DLD1 (cell line): ENCODE results near the gene NONO.
"Not testable (repeated sequence)": the region's sequence is repeated elsewhere in the genome, so short reads cannot be mapped to it uniquely, and the experiment has no call there.

ENCODE experiments used
- in situ Hi-C: cut with HindIII; loops from 2 replicates; pipeline ENCODE4 v1.10.0; 2017; ENCODE audit warnings: low sequenced_read_pairs

Gene NONO

DNA sequence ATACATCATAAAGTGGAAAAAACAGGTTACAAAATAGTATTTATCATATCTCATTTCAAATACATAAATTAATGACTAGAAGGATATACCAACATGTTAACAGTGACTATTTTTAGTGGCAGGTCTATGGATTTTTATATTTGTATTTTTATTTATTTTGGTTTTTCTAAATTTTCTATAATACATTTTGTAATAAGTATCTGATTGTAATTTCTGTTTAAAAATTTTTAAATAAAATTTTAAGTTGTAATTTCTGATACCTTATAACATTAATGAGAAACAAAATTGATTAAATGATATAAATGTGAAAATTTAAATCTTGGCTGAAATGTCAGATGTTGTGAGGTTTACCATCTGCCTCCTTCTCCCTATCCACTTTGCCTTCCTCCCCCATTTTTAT, 2.5 kb downstream of the NONO start:
- in situ Hi-C loops, result no loop called here

GRCh38 chrX:71291381-71291780, 7.9 kb downstream of the NONO start:
- in situ Hi-C loops, result no loop called here

GRCh38 chrX:71292669-71293365, 9.4 kb downstream of the NONO start:
- in situ Hi-C loops, result no loop called here

- in situ Hi-C loops, result no loop called here
Measured at GRCh38 chrX:71296806-71297205, 13.4 kb downstream of the NONO start.

DNA sequence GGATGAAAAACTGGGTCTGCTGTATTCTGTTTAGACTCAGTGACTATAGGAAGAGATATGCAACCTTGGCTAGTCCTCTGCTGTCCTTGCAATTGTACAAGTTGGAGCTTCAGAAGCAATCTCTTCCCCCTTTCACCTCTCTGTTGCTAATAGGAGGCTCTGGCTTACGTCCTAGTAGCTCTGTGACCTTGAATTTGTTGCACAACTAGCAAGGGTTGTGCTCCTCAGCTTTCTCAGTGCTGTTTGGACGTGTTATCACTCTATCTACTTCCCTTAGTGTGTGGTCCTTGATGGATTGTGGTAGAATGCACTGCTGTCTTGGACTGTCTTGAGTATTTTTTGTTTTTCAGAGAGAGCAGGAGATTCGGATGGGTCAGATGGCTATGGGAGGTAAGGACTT, 14.7 kb downstream of the NONO start:
- in situ Hi-C loops, result no loop called here

DNA sequence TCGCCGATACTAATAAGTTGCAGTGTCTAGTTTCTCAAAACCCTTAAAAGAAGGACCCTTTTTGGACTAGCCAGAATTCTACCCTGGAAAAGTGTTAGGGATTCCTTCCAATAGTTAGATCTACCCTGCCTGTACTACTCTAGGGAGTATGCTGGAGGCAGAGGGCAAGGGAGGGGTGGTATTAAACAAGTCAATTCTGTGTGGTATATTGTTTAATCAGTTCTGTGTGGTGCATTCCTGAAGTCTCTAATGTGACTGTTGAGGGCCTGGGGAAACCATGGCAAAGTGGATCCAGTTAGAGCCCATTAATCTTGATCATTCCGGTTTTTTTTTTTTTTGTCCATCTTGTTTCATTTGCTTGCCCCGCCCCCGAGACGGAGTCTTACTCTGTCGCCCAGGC, 16.6 kb downstream of the NONO start:
- in situ Hi-C loops, result not testable (repeated sequence)

GRCh38 chrX:71300495-71300894, 17.1 kb downstream of the NONO start:
- in situ Hi-C loops, result not testable (repeated sequence)

- in situ Hi-C loops, result no loop called here
Measured at GRCh38 chrX:71301195-71301924, 17.9 kb downstream of the NONO start, which contains the start of gene ITGB1BP2. ITGB1BP2 (plus strand) TSS chrX:71301750; CDS start chrX:71301807, 57 bp downstream.

- in situ Hi-C loops, result no loop called here
Measured at GRCh38 chrX:71302461-71303213, 19.2 kb downstream of the NONO start.

DNA sequence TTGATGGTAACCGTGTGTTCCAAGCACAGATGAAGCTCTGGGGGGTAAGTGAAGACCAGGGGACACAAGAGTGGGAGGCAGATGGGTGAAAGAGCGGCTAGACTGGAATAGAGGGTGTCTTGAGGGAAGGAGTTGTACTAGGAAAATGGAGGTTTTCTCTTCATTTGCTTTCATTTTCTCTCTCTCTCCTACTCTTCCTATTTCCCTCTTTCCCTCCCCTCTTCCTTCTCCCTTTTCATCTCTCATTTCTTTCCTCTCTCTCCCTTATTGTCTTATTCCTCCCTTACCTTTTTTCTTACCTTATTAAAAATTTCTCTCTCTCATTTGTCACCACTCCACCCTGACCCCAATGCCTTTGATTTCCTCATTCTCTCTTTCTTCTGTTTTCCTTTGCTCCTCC, 21.1 kb downstream of the NONO start:
- in situ Hi-C loops, result no loop called here

DNA sequence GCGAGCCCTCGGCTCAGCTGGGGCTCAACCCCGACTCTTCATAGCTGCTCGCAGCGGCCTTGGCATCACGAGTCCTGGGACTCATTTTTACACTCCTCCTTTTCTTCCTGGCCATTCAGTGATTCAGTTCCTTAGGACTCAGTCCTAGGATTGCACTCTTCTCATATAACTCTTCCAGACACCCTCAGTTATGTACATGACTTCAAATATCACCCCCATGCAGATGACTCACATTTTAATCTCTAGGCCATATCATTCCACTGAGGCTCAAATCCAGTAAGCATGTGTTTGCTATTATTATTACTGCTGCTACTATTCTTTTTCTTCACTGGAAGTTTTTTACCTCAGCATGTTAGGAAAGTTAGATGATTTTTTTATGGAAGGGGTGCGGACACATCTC, 32.5 kb downstream of the NONO start:
- in situ Hi-C loops, result no loop called here

DNA sequence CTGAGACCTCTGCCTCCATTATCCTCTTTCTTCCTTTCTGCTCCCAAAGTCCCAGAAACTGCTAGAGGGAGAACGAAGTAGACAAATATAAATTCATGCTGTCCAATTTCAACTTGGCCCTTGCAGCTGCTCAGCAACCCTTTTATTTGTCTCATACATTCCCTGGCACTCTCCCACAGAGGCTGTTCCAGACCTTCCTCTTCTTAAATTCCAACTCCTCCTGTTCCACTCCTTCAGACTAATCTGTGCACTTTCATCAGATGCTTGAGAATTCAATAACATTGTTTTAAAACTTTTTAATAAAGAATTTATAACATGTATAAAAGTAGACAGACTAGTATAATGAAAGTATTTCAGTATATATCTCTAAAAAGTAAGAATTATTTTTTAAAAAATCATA, 33.5 kb downstream of the NONO start:
- in situ Hi-C loops, result not testable (repeated sequence)

- in situ Hi-C loops, result no loop called here
Measured at GRCh38 chrX:71320126-71320525, 36.7 kb downstream of the NONO start.

DNA sequence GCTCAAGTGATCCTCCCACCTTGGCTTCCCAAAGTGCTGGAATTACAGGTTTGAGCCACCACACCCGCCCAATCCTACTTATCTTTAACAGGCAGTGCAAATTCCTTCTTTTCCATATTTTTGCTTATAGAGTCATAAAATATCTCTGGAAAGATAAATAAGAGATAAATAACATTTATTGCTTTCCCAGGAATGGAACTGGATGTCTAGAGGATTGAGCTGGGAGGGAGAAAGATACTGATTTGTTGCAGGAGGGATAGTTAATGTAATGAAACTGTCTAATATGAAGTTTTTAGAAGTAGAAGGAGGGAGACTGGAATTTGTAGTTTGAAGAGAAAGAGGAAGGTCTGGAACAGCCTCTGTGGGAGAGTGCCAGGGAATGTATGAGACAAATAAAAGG, 38.3 kb downstream of the NONO start:
- in situ Hi-C loops, result no loop called here

- in situ Hi-C loops, result not testable (repeated sequence)
Measured at GRCh38 chrX:71324452-71324851, 41.0 kb downstream of the NONO start.

- in situ Hi-C loops, result no loop called here
Measured at GRCh38 chrX:71326394-71326793, 43.0 kb downstream of the NONO start.

DNA sequence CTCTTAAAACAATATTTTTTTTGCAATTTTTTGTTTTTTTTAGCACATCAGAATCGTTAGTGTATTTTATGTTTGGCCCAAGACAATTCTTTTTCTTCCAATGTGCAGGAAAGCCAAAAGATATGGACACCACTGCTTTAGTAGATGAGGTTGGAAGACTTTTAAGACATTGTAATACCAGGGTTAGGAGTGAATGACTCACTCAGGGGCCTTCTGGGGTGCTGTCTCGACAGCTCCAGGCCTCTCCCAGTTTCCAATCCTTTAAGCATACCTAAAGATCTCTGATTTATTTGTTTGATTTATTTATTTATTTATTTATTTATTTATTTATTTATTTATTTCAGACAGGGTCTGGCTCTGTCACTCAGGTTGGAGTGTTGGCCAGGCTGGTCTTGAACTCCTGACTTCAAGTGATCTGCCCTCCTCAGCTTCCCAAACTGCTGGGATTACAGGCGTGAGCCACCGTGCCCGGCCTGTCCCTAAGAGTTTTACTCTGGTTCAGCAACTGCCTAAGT, 65.8 kb downstream of the NONO start:
- in situ Hi-C loops, result not testable (repeated sequence)

DNA sequence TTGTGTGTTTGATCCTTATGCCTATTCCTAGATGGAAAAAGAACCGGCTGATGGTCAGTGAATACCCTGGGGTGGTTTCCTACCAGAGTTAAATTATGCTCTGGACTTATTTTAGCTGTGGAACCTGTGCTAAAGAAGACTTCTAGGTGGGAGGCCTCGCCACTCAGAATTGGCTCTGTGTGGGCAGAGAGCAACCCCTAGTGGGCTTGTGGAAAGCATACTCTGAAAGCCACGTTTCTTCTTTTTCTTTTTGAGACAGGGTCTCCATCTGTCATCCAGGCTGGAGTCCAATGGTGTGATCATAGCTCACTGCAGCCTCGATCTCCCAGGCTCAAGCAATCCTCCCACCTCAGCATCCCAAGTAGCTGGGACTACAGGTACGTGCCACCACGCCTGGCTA, 66.4 kb downstream of the NONO start:
- in situ Hi-C loops, result not testable (repeated sequence)
